ENCODE results near the gene WDR36. TPM values are rescaled to one million over a fixed set of nuclear protein-coding genes. Genes with fewer than 3 reads are reported as not detected.

Gene WDR36
- total and polyA plus RNA-seq, 2 of the 13 experiments (the other 11 are each of a cell fraction or from before 2014, with no cell fraction given), result 18.2 to 40.6 TPM

DNA sequence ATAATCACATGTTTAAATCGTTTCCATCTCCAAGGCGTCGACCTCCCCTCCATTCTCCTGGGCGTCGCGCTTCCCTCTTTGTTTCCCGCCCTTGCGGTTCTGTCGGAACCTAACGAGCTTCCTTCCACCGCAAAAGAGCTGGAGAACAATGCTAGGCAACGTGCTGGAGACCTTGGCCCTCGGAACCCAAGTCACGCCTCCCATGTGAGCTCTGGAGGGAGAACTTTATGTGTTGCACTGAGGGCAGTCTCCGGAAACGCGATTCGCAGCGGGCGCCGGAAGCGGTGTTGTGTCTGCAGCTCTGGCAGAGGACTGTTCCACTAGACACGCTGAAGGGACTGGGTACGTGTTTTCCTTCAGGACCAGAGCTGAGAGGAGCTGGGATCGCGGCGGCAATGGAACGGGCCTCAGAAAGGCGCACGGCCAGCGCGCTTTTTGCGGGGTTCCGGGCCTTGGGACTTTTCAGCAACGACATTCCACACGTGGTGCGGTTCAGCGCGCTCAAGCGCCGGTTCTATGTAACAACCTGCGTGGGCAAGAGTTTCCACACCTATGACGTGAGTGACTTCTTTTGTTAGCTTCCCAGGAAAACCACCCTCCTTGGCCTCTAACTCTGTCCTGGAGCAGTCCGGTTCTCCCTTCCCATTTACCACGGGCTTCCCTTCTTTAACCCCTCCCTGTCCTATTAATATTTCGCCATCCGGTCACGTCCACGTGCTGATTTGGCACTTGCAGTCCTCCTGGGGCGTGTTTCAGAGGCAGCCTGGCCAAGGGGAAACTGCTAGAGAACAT is at the start of gene WDR36 (continued):
- TF ChIP-seq, protein P1, sequence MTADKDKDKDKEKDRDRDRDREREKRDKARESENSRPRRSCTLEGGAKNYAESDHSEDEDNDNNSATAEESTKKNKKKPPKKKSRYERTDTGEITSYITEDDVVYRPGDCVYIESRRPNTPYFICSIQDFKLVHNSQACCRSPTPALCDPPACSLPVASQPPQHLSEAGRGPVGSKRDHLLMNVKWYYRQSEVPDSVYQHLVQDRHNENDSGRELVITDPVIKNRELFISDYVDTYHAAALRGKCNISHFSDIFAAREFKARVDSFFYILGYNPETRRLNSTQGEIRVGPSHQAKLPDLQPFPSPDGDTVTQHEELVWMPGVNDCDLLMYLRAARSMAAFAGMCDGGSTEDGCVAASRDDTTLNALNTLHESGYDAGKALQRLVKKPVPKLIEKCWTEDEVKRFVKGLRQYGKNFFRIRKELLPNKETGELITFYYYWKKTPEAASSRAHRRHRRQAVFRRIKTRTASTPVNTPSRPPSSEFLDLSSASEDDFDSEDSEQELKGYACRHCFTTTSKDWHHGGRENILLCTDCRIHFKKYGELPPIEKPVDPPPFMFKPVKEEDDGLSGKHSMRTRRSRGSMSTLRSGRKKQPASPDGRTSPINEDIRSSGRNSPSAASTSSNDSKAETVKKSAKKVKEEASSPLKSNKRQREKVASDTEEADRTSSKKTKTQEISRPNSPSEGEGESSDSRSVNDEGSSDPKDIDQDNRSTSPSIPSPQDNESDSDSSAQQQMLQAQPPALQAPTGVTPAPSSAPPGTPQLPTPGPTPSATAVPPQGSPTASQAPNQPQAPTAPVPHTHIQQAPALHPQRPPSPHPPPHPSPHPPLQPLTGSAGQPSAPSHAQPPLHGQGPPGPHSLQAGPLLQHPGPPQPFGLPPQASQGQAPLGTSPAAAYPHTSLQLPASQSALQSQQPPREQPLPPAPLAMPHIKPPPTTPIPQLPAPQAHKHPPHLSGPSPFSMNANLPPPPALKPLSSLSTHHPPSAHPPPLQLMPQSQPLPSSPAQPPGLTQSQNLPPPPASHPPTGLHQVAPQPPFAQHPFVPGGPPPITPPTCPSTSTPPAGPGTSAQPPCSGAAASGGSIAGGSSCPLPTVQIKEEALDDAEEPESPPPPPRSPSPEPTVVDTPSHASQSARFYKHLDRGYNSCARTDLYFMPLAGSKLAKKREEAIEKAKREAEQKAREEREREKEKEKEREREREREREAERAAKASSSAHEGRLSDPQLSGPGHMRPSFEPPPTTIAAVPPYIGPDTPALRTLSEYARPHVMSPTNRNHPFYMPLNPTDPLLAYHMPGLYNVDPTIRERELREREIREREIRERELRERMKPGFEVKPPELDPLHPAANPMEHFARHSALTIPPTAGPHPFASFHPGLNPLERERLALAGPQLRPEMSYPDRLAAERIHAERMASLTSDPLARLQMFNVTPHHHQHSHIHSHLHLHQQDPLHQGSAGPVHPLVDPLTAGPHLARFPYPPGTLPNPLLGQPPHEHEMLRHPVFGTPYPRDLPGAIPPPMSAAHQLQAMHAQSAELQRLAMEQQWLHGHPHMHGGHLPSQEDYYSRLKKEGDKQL (CRISPR knock-in tag; IDR thresholded peaks at IDR 0.05; ENCODE audit: low read depth), result peak; percentile 62; the same call in 1 of the 2 replicates
- no peak for TF ChIP-seq FOXM1 (CRISPR knock-in tag; IDR thresholded peaks at IDR 0.05)
- TF ChIP-seq ZNF782 (CRISPR knock-in tag; IDR thresholded peaks at IDR 0.05; ENCODE audit: borderline replicate concordance), result peak; percentile 45; the same call in 1 of the 2 replicates
- TF ChIP-seq ZNF724P (CRISPR knock-in tag; IDR thresholded peaks at IDR 0.05; ENCODE audit: borderline replicate concordance), result peak; percentile 94
- TF ChIP-seq TEAD2 (CRISPR knock-in tag; IDR thresholded peaks at IDR 0.05), result peak; percentile 64; the same call in 1 of the 2 replicates
- peak; percentile 99 for TF ChIP-seq ZNF556 (CRISPR knock-in tag; IDR thresholded peaks at IDR 0.05; ENCODE audit: borderline replicate concordance)
- TF ChIP-seq, protein P2, sequence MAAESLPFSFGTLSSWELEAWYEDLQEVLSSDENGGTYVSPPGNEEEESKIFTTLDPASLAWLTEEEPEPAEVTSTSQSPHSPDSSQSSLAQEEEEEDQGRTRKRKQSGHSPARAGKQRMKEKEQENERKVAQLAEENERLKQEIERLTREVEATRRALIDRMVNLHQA (CRISPR knock-in tag; IDR thresholded peaks at IDR 0.05), result no peak
- TF ChIP-seq ZNF337 (CRISPR knock-in tag; IDR thresholded peaks at IDR 0.05; ENCODE audit: borderline replicate concordance, low read depth), result peak; percentile 83; the same call in 1 of the 2 replicates
- TF ChIP-seq ATF7-NPFF (CRISPR knock-in tag; IDR thresholded peaks at IDR 0.05; ENCODE audit: low read depth), result peak; percentile 98
- TF ChIP-seq, protein P3, sequence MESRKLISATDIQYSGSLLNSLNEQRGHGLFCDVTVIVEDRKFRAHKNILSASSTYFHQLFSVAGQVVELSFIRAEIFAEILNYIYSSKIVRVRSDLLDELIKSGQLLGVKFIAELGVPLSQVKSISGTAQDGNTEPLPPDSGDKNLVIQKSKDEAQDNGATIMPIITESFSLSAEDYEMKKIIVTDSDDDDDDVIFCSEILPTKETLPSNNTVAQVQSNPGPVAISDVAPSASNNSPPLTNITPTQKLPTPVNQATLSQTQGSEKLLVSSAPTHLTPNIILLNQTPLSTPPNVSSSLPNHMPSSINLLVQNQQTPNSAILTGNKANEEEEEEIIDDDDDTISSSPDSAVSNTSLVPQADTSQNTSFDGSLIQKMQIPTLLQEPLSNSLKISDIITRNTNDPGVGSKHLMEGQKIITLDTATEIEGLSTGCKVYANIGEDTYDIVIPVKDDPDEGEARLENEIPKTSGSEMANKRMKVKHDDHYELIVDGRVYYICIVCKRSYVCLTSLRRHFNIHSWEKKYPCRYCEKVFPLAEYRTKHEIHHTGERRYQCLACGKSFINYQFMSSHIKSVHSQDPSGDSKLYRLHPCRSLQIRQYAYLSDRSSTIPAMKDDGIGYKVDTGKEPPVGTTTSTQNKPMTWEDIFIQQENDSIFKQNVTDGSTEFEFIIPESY (CRISPR knock-in tag; IDR thresholded peaks at IDR 0.05), result peak; percentile 87
- TF ChIP-seq, protein P4, sequence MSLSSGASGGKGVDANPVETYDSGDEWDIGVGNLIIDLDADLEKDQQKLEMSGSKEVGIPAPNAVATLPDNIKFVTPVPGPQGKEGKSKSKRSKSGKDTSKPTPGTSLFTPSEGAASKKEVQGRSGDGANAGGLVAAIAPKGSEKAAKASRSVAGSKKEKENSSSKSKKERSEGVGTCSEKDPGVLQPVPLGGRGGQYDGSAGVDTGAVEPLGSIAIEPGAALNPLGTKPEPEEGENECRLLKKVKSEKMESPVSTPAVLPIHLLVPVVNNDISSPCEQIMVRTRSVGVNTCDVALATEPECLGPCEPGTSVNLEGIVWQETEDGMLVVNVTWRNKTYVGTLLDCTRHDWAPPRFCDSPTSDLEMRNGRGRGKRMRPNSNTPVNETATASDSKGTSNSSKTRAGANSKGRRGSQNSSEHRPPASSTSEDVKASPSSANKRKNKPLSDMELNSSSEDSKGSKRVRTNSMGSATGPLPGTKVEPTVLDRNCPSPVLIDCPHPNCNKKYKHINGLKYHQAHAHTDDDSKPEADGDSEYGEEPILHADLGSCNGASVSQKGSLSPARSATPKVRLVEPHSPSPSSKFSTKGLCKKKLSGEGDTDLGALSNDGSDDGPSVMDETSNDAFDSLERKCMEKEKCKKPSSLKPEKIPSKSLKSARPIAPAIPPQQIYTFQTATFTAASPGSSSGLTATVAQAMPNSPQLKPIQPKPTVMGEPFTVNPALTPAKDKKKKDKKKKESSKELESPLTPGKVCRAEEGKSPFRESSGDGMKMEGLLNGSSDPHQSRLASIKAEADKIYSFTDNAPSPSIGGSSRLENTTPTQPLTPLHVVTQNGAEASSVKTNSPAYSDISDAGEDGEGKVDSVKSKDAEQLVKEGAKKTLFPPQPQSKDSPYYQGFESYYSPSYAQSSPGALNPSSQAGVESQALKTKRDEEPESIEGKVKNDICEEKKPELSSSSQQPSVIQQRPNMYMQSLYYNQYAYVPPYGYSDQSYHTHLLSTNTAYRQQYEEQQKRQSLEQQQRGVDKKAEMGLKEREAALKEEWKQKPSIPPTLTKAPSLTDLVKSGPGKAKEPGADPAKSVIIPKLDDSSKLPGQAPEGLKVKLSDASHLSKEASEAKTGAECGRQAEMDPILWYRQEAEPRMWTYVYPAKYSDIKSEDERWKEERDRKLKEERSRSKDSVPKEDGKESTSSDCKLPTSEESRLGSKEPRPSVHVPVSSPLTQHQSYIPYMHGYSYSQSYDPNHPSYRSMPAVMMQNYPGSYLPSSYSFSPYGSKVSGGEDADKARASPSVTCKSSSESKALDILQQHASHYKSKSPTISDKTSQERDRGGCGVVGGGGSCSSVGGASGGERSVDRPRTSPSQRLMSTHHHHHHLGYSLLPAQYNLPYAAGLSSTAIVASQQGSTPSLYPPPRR (CRISPR knock-in tag; IDR thresholded peaks at IDR 0.05; ENCODE audit: borderline replicate concordance), result peak; percentile 71; the same call in 1 of the 2 replicates
- 0 out of 2 replicates have a peak, but pooled peaks have one; percentile 18 for TF ChIP-seq ZFAT (CRISPR knock-in tag; conservative IDR thresholded peaks at IDR 0.05)
- peak; percentile 95; the same call in 1 of the 2 replicates for TF ChIP-seq RFXAP (CRISPR knock-in tag; IDR thresholded peaks at IDR 0.05; ENCODE audit: borderline replicate concordance)
- TF ChIP-seq, protein P5, sequence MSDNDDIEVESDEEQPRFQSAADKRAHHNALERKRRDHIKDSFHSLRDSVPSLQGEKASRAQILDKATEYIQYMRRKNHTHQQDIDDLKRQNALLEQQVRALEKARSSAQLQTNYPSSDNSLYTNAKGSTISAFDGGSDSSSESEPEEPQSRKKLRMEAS (IDR thresholded peaks at IDR 0.05), result peak; percentile 100
